GM19025 (cell line): ENCODE data around the gene PRKN.
A peak's percentile ranks its signal among the peaks of the same experiment; 100 is the strongest.

Experiments used
- ATAC-seq: cut with Tn5 transposase; IDR thresholded peaks from one replicate; pipeline ENCODE4 v1.9.1; 2021; ENCODE audit warnings: mild to moderate bottlenecking, low read depth, moderate library complexity; ENCODE audit not compliant: unreplicated experiment

The PRKN gene

DNA sequence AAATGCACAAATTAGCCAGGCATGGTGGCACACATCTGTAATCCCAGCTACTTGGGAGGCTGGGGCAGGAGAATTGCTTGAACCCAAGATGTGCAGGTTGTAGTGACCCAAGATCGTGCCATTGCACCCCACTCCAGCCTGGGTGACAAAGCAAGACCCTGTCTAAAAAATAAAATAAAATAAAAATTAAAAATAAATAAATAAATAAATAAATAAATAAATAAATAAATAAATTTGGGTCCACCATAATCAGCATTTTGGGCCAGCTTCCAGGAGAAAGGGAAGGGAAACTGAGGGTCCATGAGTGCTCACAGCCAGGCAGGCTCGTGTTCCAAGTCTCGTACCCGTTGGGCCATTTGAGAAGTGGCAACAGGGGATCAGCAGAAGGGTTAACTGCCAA is 1322.1 kb downstream of the PRKN start:
- no peak for ATAC-seq

- ATAC-seq: no peak
Measured at GRCh38 chr6:161403717-161404116, 1323.8 kb downstream of the PRKN start.

DNA sequence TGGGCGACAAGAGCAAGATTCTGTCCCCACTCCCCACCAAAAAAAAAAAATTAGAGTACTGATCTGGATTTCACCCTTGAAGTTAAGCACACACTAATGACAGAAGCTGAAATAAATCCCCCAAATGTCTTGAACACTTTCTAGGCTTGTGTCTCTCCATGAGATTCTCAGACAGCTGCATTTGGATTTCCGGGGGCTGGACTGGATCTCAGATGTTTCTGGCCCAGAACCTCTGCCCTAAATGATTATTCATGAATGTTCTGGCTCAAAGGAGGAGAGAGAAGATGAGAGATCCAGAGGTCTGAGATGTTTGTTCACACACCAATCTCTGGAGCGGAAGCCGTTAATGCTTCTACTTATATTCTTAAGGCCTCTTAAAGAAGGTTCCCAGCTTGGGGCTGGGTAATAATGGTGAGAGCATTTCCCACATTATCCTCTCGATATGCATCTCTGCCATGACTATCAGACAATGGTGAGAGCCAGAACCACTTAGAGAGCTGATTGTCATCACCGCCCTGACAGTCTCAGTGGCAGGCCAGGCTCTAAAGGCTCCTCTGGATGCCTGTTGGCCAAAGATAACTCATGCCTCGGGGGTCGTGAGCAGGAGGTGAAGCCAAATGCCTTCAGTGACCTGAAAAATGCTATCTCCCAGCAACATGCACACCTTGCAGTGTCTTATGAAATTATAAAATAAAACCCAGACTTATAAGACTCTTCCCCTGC is 1325.8 kb downstream of the PRKN start:
- no peak for ATAC-seq

- no peak for ATAC-seq
Measured at GRCh38 chr6:161400671-161401070, 1326.9 kb downstream of the PRKN start.

DNA sequence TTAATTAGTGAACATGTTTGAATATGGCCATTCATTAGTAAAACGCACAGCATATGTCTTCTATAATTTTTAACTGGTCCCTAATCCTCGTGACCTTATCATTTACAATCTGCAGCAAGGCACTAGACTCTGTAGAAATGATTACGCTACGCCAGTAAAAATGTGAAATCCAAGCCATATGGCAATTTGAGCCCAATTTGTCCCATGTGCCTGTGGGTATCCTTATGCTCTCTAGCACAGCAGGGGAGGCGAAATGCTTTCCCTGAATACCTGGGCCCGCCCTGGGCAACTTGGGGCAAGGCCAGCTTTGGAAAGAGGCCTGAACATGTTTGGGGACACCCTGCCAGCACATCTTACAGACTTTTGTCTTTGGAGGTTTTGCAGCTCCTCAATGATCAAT is 1331.0 kb downstream of the PRKN start:
- no peak for ATAC-seq

- no peak for ATAC-seq
Measured at GRCh38 chr6:161395716-161396231, 1331.8 kb downstream of the PRKN start.

DNA sequence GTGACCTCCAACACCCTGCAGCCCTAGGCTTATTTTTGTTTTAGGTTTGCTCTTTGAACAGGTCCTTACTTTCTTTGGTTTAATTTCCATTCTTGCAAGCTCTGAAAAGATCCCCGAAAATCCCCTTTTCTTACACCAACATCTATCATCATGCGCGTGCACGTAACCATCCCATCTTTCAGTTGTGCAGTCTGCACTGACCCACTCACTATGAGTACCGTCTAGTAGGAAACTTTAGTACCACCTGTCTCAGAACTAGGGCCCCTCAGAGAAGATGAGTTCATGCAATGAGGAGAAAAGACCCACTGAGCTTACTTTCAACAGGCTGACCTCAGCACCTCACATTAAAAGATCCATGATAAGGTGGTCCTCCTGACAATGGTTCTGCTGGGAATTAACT is 1333.1 kb downstream of the PRKN start:
- no peak for ATAC-seq

DNA sequence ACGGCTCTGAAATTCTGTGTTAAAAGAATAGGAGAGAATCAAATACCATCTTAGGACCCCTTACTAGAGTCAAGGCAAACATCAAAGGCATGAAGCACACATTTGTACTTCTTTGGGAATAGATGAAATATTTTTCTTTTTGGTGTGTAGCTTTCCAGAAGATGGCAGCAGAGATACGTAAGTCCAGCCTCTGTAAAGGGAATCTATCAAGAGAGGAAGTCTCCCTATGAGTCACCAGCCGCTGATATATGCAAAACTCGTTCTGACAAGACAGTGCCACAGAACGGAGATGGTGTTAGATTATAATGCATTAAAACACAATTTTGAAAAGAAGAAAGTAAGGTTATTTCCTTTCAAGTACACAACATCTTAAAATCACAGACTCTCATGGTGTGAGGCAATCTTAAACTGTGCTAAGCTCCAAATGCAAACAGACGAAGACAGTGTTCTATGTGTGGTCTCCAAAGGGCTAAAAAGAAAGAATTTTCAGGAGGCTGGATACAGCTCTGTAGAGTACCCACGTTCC is 1333.7 kb downstream of the PRKN start:
- ATAC-seq: peak; percentile 99

- ATAC-seq: no peak
Measured at GRCh38 chr6:161393292-161393691, 1334.3 kb downstream of the PRKN start.

DNA sequence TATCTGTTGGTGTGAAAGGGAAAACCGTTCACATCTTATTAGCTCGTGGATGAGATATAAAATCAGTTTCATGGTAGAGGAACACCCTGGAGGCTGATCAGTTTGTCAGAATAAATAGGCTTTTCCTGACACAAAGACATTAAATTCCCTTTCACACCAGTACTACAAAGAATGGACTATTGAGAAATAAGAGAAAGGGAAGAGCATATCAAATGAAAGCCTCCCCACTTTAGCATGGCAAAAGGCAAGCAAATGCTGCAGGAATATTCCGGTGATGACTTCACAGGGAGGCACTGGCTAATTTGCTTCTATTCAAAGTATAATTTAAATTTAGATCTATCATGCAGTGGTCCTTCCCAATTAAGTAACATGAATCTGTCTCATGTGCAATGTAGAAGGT is 1337.8 kb downstream of the PRKN start:
- no peak for ATAC-seq

DNA sequence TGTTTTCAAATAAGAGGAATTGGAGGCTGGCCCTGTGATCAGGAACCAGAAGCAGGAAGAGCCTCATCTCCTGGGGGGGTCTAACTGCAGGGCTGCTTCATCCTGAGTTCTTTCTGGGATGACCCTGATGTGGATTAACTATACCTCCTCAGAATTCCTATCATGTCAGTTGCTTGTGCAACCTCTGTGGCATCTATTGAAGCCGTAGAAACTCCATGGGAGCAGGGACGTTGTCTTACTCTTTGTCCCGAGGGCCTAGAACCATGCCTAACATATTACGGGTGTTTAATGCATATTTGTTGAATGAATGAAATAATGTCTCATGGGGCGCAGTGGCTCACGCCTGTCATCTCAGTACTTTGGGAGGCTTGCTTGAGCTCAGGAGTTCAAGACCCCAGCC is 1343.6 kb downstream of the PRKN start:
- no peak for ATAC-seq

- ATAC-seq: no peak
Measured at GRCh38 chr6:161379834-161380582, 1347.6 kb downstream of the PRKN start.

- ATAC-seq: no peak
Measured at GRCh38 chr6:161378115-161378514, 1349.5 kb downstream of the PRKN start.

DNA sequence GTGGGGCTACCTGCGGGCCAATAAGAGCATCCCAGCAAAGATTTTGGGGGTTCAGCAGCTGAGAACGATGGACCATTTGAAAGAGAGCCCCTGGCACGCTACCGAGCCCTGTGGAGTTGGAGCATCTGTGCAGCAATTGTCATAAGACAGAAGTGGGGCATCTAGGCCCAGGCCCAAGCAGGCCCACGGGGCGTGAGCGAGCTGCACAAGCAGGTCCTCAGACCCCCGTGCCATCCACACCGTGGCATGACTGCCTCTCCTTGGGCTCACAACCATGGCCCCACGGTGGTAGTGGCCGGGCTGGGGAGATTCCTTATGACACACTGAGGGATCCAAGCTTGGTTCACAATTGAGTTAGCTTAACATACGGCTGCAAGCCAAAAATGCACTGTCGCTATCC is 1350.5 kb downstream of the PRKN start:
- no peak for ATAC-seq

DNA sequence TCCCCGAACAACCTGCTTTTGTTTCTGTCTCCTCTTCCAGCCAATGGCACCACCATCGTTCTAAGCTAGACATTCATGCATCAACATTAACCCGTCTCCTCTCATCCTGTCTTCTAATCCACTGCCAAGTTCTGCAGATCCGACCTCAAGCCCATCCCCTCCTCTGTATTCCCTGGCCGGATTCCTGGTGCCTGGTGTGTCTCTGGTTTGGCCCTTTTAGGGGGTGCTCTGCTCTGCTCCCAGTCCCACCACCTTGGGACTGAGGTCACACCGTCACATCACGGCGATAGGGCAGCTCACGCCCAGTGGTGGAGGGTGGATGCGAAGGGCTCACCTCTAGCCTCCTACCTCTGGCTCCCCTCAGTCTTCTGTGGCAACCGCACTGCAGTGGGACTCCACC is 1351.2 kb downstream of the PRKN start:
- no peak for ATAC-seq

DNA sequence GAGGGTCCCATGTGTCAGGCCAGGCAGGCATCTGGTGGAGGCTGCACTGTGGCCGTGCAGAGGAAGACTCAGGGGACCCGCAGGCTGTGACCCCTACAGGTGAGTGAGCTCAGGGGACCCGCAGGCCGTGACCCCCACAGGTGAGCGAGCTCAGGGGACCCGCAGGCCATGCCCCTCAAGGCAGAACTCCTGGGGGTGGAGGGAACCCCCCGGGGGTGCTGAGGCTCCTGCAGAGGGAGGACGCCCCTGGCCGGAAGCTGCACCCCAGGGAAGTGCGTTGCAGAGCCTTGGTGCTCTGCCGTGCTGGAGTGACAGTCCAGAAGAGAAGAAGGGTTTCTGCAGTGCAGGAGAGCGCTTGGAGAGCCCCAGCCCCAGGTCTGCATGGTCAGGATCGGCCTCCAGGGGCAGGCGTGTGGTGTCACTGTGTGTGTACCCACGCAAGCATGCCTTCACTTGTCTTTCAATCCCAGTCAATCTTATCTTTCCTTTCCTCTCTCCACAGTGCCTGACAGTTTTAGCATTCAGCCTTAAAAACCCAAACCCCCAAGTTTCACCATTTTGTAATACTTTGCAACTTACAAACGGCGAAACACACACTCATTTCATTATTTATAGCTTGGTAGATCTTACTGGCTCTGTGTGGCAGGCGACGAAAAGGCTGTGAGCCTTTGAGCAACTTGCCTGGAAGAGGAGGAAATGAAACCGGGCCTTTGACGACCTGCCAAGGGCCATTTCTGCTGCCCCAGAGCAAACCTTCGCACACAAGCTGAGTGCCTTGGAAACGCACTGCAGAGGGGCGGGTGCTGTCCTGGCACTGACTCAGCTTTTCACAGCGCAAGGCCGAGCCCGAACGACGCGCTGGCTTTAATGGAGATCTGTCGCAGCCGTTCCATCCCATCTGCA is 1352.3 kb downstream of the PRKN start:
- ATAC-seq: no peak

- no peak for ATAC-seq
Measured at GRCh38 chr6:161373905-161374451, 1353.6 kb downstream of the PRKN start.

- no peak for ATAC-seq
Measured at GRCh38 chr6:161372422-161372793, 1355.2 kb downstream of the PRKN start.

DNA sequence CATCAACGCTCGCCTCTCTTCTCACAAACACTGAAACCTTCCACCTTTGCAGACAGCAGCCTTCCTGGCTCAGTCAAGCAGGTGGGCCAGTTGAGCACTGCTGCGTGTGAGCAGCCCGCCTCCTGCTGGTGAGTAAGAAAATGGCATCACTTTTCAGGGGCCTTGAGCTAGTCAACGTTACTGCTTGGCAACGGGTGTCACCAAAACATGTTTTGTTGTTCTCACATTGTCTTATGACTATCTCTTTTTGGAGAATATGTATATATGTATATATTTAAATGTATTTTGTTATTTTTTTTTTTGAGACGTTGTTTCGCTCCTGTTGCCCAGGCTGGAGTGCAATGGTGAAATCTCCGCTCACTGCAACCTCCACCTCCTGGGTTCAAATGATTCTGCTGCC is 1356.7 kb downstream of the PRKN start:
- peak; percentile 83 for ATAC-seq

DNA sequence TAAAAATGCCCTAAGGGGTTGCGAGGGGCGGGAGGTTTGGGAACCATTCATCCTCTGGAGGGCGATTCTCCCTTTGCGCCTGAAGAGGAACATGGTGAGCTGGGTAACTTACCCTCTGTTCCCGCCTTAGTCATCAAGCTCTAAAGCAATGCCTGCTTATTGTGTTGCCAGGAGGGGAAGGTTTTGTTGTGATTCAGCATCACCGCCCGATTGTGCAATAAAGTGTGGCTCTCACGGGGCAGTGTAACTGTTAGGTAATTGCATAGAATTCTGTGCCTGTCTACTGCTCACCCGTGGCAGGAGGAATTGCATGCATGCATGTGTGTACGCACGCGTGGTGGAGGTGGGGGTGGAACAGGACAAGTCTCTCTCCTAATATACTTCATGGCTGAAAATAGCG is 1358.2 kb downstream of the PRKN start:
- no peak for ATAC-seq
